Measurements from ENCODE around the gene TMEM87A. TPM values are rescaled to one million over a fixed set of nuclear protein-coding genes. Genes with fewer than 3 reads are reported as not detected.

Gene TMEM87A
- total and polyA plus RNA-seq, 2 of the 8 experiments (the other 6 are each of a cell fraction or from before 2014, with no cell fraction given), result 15.2 to 33.1 TPM

- FAIRE-seq (no peak), DNase-seq (ENCODE audit: low read depth in 1 of 2, low spot score in 2 of 2) (no peak)
- Histone ChIP-seq H3K27ac (ENCODE audit: low read depth, low read length) (no peak overlapping the region), H3K9me3 (ENCODE audit: insufficient read depth in 2 of 2, low read depth in 1 of 2, low read length in 1 of 2) (no peaks in the 10 kb centered on the region), H3K4me1 (replicated peaks in 1 of 4; ENCODE audit: control insufficient read depth in 3 of 4, insufficient read depth in 4 of 4, low read length in 3 of 4) (no peaks in the 10 kb centered on the region), H2BK120ac (replicated peaks; ENCODE audit: low read depth, low read length) (no peak overlapping the region), H3K79me2 (ENCODE audit: control insufficient read depth in 1 of 2, insufficient read depth in 2 of 2, low read length in 2 of 2) (no peaks in the 10 kb centered on the region), H4K91ac (replicated peaks; ENCODE audit: insufficient read length, low read length) (no peak overlapping the region), H4K8ac (ENCODE audit: extremely low read depth, insufficient read depth, low read length) (no peak overlapping the region), H2BK12ac (ENCODE audit: low read depth, low read length) (no peak overlapping the region), H3K23me2 (ENCODE audit: low read depth, low read length) (no peaks in the 10 kb centered on the region), H3K56ac (replicated peaks; ENCODE audit: insufficient read length, low read depth, low read length) (no peak overlapping the region), H3K4me2 (ENCODE audit: insufficient read depth in 1 of 2, low read depth in 2 of 2, low read length in 2 of 2) (no peak overlapping the region), H3K14ac (ENCODE audit: insufficient read length) (no peak overlapping the region), H3K9ac (replicated peaks in 1 of 4; ENCODE audit: extremely low read depth in 1 of 4, low read depth in 3 of 4, low read length in 3 of 4) (no peak overlapping the region), H3K27me3 (replicated peaks in 1 of 4; ENCODE audit: control insufficient read depth in 3 of 4, extremely low read depth in 1 of 4, insufficient read depth in 3 of 4, low read length in 3 of 4) (no peaks in the 10 kb centered on the region), H3K4ac (replicated peaks; ENCODE audit: insufficient read length, low read depth, low read length) (no peak overlapping the region), H3K4me3 (ENCODE audit: extremely low read depth in 1 of 4, insufficient read depth in 2 of 4, low read depth in 3 of 4, low read length in 4 of 4) (no peak overlapping the region), H3K18ac (ENCODE audit: extremely low read depth, low read length) (no peak overlapping the region), H2AK5ac (ENCODE audit: low read depth, low read length) (no peak overlapping the region), H4K20me1 (replicated peaks in 1 of 2; ENCODE audit: control insufficient read depth in 1 of 2, insufficient read depth in 2 of 2, low read length in 2 of 2) (peaks cover 0 to 3% of the 10 kb centered on the region in 2 experiments), H3K23ac (ENCODE audit: insufficient read length) (no peak overlapping the region), H3K36me3 (ENCODE audit: control insufficient read depth in 2 of 4, insufficient read depth in 4 of 4, low read length in 3 of 4) (peaks cover 21 to 84% (median 43%) of the 10 kb centered on the region in 4 experiments; a peak in 7 of 8 replicates), H2BK5ac (ENCODE audit: low read depth, low read length) (no peak overlapping the region), H2BK20ac (ENCODE audit: low read length) (no peak overlapping the region), H2AFZ (ENCODE audit: low read length) (no peak overlapping the region), H3K79me1 (ENCODE audit: low read depth, low read length) (no peaks in the 10 kb centered on the region), H4K5ac (ENCODE audit: insufficient read length, low read depth, low read length) (no peak overlapping the region), H2BK15ac (ENCODE audit: low read length) (no peak overlapping the region)
- WGBS, 2 experiments (ENCODE audit: extremely low coverage in 1 of 2, insufficient coverage in 1 of 2, insufficient read length in 1 of 2, insufficient replicate concordance in 2 of 2, low coverage in 1 of 2, low lambda C conversion rate in 2 of 2, missing lambda C conversion rate in 1 of 2), result 88% methylated on average over 13 of the region's 13 CpGs; no CpG with 5 or more reads in 1 of the 2 experiments
- TF ChIP-seq CBX8 (IDR thresholded peaks at IDR 0.05; ENCODE audit: borderline replicate concordance, low read depth, low read length) (no peak), KDM4A (IDR thresholded peaks at IDR 0.05; ENCODE audit: low read depth, low read length, severe bottlenecking) (no peak), TAF7 (optimal IDR thresholded peaks at IDR 0.05; ENCODE audit: borderline replicate concordance, low read depth, low read length) (no peak), NRF1 (IDR thresholded peaks at IDR 0.05; ENCODE audit: low read depth, low read length) (no peak), NANOG (IDR thresholded peaks at IDR 0.05; ENCODE audit: insufficient read depth, low read depth, low read length, poor library complexity, severe bottlenecking) (no peak), EGR1 (IDR thresholded peaks at IDR 0.05; ENCODE audit: borderline replicate concordance, low read depth, low read length) (no peak), SIN3A (conservative IDR thresholded peaks at IDR 0.05 in 1 of 2, IDR thresholded peaks at IDR 0.05 in 1 of 2; ENCODE audit: low read depth in 1 of 2, low read length in 2 of 2) (no peak), CEBPB (IDR thresholded peaks at IDR 0.05; ENCODE audit: low read depth, low read length) (no peak), TBP (IDR thresholded peaks at IDR 0.05; ENCODE audit: low read depth, low read length) (no peak), MAFK (IDR thresholded peaks at IDR 0.05; ENCODE audit: low read depth, low read length) (no peak), CHD1 (IDR thresholded peaks at IDR 0.05; ENCODE audit: low read depth, low read length) (no peak), SUZ12 (IDR thresholded peaks at IDR 0.05; ENCODE audit: low read length) (no peak), RAD21 (IDR thresholded peaks at IDR 0.05 in 1 of 2, conservative IDR thresholded peaks at IDR 0.05 in 1 of 2; ENCODE audit: low read depth in 2 of 2, low read length in 2 of 2) (no peak)
- CTCF ChIA-PET (ENCODE audit: partially characterized antibody), result interaction anchor here (1.1 kb wide), 1 partner anchor 219 kb away, joined by 3 read pairs; no protein-coding TSS in a partner anchor
- POLR2A ChIA-PET (ENCODE audit: partially characterized antibody), result no interaction called here
Observed at GRCh38 chr15:42166225-42166940, 106.8 kb downstream of the TMEM87A start.
